NCI-H2081 (cell line): ENCODE measurements around the gene CCR4.
"Not testable (repeated sequence)": the region's sequence is repeated elsewhere in the genome, so short reads cannot be mapped to it uniquely, and the experiment has no call there.

ENCODE experiments used
- DNase-seq, 2 experiments: peaks; one replicate each; lab custom pipeline; 2025; lab: John Stamatoyannopoulos, UW

The CCR4 gene

DNA sequence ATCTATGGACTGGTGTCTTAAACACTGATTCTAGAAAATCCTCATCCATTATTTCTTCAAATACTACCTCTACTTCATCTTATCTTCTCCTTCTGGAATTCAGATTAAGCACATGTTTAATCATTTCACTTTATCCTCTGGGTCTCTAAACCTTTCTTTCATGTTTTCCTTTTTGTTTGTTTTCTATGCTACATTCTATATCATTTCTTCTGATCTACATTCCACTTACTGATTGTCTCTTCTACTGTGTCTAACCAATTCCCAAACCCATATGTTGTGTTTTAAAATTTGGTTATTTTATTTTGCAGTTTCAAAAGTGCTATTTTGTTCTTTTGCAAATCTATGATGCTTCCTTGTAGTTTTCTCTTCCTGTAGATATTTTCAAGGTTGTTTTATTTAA lies 31.7 kb downstream of the CCR4 start:
- DNase-seq = no peak

DNA sequence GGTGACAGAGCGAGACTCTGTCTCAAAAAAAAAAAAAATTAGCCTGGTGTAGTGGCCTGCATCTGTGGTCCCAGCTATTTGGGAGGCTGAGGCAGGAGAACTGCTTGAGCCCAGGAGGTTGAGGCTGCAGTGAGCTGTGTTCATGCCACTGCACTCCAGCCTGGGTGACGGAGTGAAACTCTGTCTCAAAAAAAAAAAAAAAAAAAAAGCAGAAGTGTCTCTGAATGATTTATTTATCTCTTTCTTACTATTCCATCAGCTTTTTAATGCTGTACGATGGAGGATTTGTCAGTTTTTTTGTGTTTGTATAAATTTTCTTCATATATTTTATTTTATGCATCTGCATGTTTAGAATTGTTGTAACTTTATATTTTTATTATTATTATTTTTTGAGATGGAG lies 33.5 kb downstream of the CCR4 start:
- not testable (repeated sequence) for DNase-seq

DNA sequence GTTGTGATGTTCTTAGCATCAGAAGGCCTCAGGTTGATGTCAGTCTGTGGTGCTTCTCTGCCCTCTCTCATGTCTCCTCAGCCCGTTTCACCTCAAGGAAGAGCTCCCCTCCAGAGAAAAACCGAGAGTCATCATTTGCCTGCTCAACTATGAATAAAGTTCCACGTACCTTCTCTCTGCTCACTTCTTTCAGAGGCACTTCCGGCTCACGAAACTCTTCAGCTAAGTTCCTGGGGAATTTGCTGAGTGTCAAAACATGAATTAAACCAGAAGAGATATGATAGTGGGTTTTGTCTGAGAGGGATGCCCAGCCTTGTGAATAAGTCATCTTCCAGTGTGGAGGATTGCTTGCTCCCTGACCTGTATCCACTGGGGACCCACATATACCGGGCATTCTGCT lies 37.7 kb downstream of the CCR4 start:
- no peak for DNase-seq

DNA sequence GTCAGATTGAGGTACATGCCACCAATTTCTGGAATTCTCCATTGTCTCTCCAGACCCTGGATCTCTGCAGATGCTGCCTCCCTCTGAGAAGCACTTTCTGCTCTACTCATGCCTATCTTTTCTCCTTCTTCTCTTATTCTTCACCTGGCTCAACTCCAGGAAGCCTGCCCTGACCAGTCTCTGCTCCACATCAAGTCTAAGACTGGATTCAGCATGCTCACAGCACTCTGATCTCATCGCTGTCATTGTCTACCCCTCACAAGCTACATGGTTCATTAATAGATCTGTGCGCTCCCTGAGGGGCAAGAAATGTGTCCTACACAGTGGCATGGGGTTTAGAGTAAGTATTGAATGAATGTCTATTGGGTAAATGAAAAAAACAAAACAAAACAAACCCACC lies 38.7 kb downstream of the CCR4 start:
- no peak for DNase-seq

DNA sequence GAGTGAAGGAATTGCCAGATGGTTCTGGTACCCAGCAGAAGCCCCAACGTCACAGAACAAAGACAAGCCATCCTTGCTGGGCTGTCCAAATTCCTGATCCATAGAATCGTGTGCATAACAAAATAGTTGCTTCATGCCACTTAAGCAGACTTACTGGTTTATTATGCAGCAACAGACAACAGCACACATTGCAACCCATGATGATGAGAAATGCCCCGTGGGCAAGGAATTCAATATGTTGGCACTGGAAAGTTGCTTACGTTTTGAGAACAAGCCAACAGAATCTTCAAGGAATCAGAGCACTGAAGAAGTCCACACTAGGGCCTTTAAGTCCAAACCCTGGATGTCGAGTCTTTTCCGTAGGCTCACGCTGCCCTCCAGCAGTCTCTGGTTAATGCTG lies 40.3 kb downstream of the CCR4 start:
- no peak for DNase-seq

DNA sequence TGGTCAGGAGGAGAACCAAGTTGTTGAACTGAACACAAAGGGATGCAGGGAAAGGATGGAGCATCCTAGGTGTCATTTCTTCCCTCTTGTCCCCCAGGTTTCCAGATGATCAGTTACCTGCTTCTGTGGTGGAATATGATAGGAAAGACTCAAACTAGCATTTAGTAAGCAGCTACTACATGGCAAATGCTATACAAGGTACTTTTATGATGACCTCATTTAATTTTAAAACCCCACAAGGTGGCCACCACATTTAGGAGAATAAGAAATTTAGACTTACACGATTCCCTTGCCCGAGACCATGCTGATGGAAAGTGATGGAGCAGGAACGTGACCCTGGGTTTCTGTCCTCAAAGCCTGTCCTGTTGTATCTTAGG lies 40.9 kb downstream of the CCR4 start:
- DNase-seq = no peak

DNA sequence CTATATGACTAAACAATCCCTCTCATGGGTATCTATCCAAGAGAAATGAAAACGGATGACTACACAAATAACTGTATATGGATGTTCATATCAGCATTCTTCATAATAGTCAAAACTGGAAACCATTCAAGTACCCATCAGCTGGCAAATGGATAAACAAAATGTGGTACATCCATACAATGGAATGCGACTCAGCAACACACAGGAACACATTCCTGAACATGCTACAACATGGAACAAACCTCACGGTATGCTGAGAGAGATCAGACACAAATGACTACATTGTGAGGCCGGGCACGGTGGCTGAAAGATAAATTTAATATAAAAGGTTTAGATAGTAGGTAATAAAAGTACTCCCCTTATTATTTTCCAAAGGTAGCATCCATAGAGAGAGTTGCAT lies 42.6 kb downstream of the CCR4 start:
- DNase-seq = no peak

DNA sequence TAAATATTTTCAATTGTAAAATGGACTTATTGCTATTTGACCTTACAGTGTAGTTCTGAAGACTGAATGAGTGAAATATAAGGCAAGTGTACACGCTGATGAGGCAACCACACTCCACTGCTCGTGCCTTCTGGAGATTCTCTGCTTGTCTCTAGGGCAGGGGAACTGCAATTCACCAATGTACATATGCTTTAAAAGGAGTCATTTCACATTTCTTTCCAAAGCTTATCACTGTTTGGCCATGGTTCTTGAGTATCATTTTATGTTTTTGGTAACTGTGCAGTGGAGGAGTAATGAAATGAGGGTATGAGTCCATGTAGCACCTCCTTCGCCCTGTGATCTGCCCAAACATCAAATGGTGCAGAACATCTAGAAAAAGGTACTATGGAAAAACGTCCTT lies 43.7 kb downstream of the CCR4 start:
- DNase-seq = no peak

DNA sequence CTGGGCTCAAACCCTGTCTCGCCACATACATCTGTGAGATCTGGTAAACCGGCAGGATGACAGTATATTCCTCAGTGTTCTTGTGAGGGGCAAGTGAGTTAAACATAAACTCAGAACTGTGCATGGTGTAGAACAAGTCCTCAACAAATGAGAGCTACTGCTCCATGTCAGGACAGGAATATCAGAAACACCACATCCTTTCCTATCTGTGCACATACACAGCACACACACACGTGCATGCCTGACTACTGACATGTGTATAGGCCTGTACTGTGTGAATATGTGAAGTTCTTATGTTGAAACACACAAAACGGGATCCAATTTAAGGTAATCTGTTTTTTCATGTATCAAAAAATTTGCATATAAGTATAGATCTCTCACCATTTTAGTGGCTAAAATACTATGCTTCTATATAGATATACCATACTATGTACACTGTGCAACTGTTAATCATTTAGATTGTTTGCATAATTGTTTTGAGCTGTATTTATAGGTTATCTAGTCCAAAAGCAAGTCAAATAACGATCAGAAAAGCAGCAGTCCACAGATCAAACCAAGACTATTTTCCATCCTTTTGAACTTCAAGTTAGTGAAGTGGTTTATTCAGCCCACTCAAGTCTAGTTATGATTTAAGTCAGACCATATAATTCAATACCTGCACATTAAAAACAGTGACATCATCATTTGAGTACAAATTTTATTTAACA lies 44.8 kb downstream of the CCR4 start:
- no peak for DNase-seq

DNA sequence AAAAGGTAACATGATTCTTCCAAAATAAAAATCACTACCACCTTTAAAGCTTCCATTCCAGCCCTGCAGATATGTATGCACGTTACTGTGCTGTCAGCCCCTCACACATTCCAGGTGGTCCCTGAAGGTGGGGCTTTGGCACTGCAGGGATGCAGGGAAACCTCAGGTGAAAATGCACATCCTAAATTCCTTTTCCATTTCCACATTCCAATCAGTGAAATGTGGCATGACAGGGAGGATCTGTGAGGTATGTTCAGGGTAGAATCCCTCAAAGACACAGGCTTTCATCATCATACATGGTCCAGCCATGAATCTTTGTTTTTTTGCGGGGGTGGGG lies 45.3 kb downstream of the CCR4 start:
- no peak for DNase-seq

DNA sequence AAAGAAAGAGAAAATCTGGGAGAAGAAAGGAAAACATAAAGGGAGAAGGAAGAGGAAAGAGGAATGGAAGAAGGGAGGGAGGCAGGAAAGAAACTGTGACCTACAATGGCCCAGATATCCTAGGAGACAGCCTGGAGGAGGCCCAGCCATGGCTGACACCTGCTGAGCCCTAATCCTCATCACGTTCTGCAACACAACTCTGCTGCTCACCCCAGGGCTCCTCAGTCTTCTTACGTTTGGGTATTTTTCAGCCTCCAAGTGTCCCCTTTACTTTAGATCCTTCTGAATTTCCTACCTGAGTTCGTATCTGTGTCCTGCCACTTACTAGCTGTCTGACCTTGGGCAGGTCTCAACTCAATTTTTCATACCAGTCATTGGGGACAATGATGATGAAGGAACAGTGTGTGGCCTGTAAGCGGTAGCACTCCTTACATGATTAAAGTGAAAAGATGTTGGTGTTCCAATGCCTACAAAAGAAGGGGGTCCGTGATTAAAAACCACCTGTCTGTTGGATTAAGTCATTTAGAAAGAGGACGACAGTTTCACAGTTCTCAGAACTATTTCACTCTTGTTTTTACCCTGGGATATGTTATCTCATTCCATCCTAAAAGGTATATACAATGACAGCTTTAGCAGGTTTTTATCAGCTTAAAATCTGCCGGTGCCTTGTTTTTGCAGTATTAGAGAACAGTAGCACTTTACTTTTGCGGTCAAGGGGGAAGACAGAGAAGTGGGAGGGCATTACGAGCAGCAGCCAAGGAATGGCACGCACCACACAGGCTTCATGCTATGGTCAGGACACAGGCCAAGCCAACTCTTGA lies 47.4 kb downstream of the CCR4 start:
- DNase-seq = no peak

DNA sequence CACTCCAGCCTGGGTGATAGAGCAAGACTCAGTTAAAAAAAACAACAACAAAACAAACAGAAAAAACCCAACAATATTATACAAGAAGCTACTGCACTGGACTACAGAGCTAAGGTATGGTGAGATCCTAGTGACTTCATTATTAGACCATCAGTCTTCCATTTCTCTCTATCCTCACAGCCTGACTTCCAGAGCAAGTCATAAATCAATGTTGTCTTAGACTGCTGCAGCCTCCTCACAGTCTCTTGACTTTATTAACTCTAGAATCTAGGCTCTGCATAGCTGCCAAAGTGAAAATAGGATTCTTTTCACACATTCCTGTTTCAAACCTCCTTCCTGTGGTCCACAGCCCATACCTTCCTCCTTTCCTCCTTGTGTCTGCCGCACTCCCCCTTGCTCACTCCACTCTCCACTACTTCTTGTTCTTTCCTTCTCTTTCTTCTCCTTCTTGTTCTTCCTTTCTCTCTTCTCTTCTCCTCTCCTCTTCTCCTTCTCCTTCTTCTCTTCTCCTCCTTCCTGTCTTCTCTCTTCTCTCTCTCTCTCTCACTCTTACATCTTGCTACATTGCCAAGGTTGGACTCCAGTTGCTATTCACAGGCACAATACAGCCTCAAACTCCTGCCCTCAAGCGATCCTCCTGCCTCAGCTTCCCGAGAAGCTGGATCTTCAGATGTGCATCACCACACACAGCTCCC lies 49.4 kb downstream of the CCR4 start:
- DNase-seq = no peak

DNA sequence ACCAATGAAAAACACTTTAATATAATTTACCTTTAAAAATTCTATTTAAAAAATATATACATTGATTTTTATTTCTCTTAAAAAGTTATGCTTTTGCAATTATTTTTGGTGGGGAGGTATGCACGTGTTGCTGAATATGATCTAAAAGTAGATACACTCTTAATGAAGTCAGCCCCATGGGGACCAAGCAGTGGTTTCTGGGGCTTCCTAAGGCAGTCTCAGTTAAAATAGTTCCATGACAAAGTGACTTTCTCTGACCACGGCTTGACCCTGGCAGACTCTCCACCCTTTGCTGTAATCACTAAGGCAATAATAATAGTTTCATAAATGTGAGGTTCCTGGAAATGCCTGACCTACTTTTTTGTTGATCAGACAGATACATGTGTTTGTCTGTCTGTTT lies 50.4 kb downstream of the CCR4 start:
- no peak for DNase-seq

DNA sequence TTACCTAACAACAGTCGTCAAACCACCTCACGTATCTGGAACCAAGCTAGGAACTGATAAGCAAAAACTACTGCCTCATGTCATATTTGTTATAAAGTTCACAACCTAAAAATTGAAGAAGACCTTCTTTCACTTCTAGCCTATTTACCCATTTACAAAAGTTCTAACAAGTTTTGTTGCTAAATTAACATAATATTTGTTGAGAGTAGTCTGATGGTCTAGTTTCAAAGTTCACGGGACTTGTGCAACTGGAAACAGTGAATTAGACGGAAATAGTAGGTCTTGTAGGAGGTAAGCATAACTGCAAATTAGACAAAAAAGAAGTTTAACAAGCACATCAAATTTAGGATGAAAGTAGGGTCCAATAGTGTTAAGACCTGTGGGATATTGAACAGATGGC lies 51.9 kb downstream of the CCR4 start:
- no peak for DNase-seq

DNA sequence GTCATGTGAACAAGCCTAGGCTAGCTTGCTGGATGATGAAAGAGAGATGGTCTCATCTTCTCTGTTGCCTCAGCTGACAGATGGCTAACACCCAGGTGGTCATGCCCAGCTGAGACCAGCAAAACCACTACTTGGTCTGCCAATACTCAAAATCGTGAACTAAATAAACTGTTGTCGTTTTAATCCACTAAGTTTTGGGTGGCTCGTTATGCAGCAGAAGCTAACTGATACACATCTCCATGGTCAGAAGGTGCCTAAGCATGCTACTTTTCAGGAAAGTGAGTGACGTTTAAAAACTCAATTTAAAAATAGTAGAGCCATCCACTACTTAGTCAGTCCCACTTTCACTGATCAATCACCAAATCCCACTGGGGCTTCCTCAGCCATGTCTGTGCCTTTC lies 52.8 kb downstream of the CCR4 start:
- no peak for DNase-seq

DNA sequence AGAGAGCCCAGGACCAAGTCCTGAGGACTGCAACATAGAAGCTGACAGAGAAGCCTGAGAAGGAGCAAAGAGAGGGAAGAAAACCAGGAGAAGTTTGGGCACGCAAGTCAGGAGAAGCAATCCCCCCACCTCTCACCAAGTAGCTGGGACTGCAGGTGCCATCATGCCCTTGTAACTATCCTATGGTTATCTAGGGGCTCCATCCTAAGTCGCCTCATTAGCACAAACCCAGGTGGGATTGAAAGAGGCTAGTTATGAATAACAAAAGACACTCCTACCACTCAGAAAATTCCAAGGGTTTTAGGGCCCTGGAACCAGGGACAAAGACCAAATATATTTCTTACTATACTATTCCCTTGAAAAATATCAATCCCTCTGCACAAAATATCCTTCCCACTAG lies 53.5 kb downstream of the CCR4 start:
- no peak for DNase-seq
